Activated CD4-positive, alpha-beta T cell treated with anti-CD3 and anti-CD28 coated beads, Interleukin-2, Interleukin-4, amounts not matched to agents 100 ng/mL and 50 ng/mL, durations not matched to agents 16 hours and 8 hours (primary cell): ENCODE data around the gene RFTN1.

Experiments used
- DNase-seq: peaks from one replicate; pipeline ENCODE4 v3.0.0-alpha.2; 2020; ENCODE audit warnings: low spot score

The RFTN1 gene

DNA sequence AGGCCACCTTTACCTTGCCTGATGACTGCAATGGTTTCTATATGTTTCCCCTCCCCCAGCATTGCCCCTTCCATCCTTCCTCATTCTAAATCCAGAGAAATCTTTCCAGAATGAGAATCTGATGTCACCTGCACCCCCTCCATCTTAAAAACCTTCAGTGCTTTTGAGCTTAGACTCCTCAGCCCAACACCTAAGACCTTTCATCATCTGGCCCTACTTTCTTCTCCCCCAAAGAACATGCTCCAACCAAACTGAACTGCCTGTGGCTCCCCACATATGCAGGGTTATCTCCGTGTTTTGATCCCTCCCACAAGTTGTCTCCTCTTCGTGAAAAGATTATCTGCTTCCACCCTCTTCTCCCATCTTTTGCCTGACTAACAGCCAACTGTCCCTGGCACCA is 27.3 kb downstream of the RFTN1 start:
- no peak for DNase-seq

DNA sequence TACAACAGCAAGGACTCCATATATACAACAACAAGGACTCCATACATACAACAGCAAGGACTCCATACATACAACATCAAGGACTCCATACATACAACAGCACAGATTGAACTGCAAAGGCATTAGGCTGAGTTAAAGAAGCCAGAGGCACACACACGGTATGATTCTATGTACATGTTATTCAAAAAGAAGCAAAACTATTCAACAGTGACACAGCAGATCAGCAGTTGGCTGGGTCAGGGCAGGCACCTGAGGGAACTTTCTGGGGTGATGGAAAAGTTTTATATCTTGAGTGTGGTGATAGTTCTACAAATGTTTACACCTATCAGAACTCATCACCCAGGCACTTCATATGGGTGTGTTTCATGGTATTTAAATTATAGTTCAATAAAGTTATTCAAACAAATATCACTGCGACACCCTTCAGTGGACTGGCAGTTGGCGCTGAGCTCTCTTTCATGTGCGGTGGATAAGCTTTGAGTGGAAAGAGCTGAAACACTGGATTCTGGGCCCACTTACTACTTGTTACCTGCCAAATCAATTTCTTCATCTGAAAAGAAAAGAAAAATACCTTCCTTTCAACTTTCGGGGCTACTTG is 28.0 kb downstream of the RFTN1 start:
- no peak for DNase-seq

DNA sequence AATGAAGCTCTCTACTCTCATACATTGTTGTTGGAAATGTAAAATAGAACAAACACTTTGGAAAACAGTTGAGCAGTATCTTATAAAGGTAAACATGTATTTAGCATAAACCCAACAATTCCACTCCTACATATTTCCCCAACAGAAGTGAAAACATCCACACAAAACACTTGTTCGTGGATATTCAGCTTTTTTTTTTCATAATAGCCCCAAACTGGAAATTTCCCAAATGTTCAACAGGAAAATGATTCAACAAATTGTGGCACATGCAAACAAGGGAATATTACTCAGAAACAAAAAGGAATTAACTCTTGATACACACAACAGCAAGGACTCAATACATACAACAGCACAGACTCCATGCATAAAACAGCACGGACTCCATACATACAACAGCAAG is 28.5 kb downstream of the RFTN1 start:
- DNase-seq: no peak

DNA sequence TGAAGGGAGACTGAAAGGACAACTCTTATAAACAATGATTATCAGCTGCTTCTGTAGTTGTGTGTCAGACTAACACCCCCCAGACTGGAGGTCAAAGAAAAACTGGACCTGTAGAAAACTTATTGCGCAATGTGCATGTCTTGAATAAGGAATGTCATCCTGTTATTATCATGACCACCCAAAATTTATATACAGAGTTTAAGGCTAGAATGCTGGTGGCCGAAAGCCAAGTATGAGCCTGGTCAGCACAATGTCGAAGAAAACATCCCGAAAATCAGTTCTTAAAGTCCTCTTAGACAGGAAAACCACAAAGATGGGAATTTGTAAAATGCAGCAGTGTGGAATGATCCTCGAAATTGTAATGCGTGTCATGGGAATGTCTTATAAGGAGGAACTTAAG is 29.3 kb downstream of the RFTN1 start:
- DNase-seq: no peak

DNA sequence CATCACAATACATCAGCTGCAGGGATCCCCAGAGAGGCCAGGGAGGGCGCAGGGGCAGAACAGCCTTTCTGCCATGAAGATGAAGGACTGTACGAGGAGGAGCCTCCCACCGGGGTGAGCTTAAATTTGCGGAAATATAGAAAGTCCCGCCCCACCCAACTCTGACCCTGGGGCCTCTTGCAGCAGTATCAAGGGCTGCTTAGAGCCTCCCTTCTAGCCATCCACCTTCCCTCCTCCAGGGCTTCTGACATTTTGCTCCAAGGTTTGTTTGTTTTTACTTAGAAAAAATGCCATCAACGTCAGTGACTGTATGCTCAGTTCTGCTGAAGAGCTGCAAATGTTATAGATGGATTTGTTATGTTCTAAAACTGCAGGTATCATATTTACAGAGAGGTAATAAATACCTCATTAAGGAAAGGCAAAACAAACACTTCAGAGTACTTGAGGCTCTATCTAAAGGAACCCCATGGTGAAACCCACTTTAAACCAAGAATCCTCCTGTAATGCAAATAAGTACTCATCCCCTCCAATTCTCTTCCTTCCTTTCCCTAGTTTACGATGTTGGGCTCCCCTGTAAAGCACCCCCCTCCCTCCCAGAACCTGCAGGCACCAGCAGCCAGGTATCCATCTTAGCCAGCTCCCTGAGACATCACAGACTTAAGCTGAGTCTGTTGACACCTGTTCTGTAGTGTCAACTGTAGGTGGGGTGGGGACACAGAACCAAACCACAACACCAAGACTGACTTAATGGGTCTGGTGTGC is 30.5 kb downstream of the RFTN1 start:
- DNase-seq: no peak

DNA sequence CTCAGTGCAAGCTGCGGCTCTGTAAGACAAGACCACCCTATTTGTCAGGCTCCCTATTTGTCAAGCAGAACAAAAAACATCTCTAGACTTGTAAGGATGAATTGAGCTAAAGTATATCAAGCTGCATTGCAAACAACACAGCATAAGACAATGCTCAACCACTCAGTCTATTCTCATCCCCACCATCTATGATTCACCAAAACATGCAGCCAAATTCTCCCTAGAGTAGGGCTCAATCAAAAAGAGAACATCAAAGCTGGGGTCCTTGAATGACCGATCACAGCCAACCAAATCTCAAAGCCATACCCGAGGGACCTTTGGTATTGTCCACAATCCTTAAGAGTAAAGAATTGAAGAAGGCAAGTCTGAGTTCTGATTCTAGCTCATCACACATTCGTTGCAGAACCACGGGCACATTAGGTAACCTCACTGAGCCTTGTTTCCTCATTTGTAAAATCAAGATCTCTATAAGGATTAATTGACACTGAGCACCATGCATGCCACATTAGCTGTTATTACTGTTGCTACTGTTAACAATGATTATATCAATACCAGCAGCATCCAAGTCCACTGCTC is 31.2 kb downstream of the RFTN1 start:
- no peak for DNase-seq

DNA sequence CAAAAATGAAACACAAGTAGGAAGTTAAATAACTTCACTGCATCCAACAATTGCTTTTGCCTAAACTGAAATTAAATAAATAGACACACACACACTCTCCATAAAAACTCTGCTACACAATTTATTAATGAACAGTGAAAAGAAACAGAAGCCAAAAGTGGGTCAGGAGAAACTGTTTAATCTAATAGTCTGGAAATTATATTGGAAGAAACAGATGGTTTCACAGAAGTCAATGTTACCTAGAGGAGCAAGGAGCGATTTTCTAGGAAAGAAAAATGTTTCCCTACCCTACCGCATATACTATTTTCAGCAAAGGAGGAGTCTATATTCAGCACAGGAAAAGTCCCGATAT is 32.0 kb downstream of the RFTN1 start:
- no peak for DNase-seq

DNA sequence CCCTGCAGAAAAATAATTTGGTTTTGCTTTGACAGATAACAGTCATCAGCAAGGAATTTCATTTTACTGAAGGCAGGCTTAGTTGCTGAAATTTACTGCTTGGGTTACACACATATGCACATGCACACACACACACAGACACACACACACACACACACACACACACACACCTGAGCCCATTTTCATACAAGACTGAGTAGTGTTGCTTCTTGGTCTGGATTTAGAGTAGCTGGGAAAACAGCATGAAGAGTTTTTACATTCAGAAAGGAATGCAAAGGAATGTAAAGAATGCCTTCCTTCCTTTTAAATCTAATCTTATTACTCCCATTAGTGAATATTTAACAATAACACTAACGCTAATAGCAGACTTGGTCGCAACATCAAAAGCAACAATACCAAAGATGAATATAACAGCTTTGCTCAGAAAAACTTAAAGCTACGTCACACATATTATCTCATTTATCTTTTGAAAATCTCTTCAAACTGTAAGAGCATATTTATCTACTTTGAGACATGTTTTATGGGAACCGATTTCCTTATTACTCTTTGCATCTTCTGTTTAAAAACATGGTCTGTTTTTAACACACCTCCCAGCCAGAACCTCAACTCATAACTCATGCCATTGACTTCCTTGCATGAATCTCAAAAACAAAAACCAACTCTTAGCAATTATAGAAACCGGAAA is 32.5 kb downstream of the RFTN1 start:
- DNase-seq: peak; percentile 34

DNA sequence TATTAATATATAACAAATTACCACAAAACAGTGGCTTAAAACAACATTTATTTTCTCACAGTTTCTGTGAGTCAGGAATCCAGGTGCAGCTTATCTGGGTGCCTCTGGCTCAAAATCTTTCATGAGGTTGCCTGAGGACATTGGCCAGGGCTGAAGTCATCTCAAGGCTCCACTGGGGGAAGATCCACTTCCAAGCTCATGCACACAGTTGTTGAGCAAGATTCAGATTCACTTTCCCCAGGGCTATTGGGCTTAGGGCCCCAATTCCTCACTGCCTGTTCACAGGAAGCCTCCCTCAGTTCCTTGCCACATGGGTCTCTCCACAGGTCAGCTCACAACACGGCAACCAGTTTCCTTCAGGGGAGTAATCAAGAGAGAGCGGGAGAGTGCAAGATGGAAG is 35.0 kb downstream of the RFTN1 start:
- DNase-seq: no peak

DNA sequence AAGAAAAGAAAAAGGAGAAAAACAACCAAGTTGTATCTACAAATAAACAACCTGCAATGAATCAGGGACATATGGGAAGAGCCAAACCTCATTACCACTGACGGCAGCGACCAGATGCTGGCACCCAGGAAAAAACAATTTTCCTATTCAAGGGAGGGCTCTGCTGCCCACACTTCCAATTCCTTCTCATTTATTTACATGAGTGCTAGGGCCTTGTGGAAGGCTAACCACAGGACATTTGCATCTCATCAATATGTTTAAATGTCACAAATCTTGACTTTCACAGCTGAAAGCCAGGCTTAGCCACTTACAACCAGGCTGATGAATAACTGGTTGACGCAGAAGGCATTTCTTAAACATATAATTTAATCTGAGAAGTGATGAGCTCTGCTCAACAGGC is 36.0 kb downstream of the RFTN1 start:
- DNase-seq: no peak

DNA sequence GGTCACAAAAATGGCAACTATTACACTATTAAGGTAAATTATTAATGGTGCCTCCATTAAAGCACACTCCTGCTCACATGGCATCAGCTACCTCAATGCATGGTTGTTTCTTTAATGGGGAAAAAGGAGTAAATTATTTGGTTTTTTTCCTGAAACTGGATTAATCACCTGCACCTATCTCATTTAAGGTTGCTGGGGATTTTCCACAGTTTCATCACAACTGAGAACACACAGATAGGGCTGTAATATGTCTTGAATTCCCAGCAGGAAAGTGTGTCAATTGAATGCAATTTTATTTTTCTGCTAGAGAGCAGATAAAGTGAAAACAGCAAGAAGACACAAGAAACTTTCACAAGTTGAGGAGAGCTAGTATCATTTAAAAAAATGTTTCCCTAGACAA is 36.4 kb downstream of the RFTN1 start:
- no peak for DNase-seq

DNA sequence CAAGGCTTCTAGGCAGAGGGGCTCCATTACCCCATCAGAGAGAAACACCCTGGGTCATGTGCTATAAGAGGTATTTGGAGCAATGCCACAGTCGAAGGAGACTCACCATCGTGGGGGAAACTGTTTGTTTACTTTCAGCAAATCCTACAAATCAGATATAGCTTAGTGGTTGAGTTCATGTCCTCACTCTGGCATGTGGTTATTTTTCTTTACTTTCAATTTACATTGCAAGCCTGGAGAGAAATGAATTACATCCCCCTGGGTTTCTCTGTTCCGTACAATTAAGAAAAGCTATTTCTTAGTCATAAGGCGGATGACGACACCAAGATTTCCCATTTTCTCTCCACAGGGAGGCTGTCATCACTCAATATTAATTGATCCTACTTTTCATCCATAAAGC is 36.9 kb downstream of the RFTN1 start:
- peak; percentile 44 for DNase-seq

DNA sequence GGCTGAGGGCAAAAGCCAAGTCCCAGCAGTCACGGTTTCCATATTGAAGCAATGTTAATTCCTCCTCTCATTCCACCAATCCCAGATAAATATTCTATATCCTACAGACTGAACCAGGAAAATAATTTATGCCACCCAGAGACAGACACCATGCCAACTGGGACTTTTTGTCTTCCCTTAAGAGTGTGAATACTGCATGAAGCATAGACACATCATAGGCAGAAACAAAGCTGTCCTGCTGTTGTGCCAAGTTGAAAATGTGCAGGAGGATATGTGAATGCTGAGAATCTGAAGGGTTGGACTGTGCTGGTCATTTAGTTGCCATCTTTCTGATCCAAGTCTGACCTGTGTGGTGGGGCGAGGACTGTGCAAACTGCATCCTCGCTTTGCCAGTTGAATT is 37.7 kb downstream of the RFTN1 start:
- DNase-seq: no peak

DNA sequence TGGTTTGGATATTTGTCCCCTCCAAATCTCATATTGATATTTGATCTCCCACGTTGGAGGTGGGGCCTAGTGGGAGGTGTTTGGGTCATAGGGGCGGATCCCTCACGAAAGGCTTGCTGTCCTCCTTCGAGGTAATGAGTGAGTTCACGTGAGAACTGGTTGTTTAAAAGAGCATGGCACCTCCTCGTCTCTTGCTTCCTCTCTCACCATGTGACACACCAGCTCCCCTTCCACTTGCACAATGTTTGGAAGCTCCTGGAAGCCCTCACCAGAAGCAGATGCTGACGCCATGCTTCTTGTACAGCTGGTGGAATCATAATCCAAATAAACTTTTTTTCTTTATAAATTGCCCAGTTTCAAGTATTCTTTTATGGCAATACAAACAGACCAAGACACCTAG is 38.6 kb downstream of the RFTN1 start:
- no peak for DNase-seq

DNA sequence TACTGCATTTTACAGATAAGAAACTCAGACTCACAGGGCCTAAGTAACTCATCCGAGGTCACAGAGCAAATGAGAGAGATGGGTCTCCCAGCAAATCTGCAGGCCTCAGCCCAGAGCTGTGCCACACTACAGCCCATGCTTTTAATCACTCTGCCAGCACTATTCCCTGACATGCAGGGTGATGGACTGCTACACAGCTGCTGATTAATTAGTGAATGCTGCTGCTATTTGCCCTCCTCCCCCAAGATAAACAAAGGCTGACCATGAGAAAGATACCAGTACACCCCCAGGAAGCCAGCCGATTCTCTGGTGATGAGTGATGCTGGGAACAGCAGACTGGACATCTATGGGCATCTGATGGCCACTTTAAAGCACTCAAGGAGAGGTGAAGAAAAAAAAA is 39.3 kb downstream of the RFTN1 start:
- DNase-seq: no peak

DNA sequence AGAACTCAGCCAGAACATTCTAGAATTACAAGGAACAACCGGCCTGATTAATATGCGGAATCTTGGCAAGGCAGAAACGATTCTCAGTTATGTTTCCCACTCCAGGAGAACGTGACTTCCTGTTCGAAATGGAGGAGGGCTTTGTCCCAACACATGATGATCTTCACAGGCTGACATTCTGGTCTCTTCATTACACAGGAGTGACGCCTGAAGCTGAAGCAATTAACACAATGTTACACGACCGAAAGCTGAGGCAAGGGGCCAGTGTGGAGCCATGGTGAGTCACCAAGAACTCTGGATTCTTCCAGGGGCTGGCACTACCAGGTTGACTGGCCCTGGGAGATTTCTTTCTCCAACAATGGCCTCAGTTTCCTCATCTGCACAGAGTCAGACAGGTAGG is 40.9 kb downstream of the RFTN1 start:
- DNase-seq: no peak

DNA sequence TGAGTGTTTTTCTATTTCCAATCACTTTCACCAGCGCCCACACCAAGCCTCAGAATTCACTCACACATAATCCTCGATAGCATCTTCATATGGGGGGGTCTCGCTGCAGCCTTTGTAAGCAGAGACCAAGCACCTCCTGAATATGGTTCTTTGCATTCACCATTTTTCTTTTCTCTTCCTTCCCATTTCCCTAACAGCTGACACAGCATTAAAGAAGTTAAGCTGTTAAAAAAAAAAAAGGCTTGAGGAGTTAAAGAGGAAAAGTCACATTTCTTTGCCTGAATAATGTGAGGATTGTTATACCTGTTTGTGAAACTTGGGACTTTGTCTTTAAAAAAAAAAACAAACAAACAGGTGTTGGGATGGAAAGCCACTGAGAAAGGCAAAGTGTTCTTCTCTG is 41.6 kb downstream of the RFTN1 start:
- DNase-seq: no peak

DNA sequence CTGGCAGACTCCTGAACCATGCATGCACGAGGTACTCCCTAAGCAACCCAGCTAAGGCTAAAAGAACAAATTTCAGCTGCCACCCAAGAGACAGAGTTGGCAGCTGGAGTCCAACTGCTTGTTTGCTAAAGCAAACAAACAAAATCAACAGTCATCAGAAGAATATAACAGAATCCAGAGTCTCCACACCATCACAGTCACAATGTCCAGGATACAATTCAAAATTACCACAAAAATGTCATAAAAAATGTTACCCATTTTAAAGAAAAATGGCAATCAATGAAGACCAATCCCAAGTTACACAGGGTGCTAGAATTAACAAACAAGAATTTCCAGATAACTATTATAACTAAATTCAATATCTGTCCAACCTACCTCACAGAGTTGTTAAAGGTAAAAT is 42.9 kb downstream of the RFTN1 start:
- DNase-seq: no peak

DNA sequence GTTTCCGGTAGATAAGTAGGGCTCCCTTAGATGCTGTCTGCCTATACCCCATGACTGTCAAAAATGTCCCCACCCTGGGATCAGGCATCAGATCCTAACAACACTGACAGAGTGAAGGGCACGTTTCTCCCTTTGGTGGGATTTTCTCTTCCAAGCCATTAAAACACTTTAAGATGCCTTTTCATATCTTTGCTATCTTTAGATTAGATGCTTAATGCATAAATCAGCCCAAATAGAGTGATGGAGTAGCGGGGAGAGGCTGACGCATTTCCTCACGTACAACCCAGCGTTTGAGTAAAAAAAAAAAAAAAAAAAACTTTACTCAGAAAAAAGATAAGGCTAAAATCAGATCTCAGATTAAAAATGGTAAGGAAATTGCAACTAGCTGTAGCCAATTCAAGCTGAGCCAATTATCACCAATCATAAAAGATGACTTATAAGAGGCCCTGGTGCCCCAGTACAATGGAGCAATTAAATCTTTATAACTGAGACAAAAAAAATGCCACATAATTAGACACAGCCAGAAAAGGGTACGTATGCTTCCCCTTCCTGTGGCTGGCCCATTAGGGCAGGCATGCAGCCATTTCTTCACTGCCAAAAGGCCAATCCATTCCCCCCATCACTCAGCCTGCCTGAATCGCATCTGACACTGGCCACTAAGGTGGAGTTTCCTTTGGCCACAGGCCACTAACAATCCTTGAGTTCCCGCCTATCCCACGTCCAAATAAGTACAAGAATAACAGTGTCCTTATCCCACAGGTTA is 45.0 kb downstream of the RFTN1 start:
- no peak for DNase-seq

DNA sequence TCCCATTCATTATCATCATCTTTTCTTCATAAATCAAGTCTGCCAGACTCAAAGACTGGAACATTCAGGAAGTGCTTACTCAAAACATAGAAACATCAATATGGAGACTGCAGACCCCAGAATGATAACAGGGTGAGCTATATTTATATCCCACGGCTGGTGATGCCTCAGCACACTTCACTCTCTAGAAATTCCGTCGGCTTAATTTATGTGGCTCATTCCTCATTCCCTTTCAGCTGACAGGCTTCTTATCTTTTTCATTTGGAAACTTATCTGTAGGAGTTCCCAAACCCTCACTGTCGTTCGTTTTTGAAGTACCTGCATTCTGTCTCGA is 45.5 kb downstream of the RFTN1 start:
- DNase-seq: no peak

DNA sequence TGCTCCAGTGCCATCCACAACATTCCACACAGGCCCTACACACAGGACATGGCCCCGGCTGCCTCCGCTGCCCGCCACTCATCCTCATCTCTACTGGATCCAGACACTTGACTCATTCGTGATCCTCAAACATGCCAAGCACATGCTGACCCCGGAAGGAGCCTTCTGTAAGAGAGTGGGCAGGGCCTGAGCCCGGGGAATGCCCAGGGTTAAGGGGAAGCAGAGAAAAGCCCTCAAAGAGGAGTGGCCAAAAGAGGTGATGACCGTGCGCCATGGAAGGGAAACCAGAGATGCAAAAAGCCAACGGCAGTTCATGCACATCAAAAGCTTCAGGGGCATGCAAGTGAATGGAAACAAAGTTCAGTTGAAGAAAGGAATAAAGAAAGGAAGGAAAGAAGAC is 46.1 kb downstream of the RFTN1 start:
- peak; percentile 41 for DNase-seq

DNA sequence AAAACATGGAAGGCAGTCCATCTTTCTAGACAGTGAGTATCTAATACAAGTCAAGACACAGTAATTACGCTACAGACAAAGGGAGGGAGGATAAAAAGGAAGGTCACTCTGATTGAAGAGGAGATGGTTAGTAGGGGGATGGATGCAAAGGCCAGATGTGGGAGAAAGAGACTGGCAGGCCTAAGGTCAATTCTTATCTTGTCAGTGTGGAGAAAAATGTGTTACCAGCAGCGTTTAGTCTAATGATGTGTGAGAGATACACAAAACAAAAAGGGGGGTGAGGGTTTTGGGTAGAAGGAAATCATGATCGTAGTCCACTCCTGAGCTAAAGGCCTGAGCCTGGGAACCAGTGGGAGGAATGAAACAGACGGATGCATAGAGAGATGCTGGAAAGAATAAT is 46.7 kb downstream of the RFTN1 start:
- DNase-seq: no peak
